Stimulated activated CD8-positive, alpha-beta memory T cell treated with anti-CD3 and anti-CD28 coated beads, Interleukin-4, amount 100 ng/mL, for 24 hours (primary cell): ENCODE results near the gene BBS7.

Source experiments
- DNase-seq: peaks from one replicate; pipeline ENCODE4 v3.0.0-alpha.2; 2020; ENCODE audit warnings: low read depth

The BBS7 gene

GRCh38 chr4:121827853-121828252, 42.4 kb downstream of the BBS7 start:
- DNase-seq: no peak

GRCh38 chr4:121824950-121825349, 45.3 kb downstream of the BBS7 start:
- DNase-seq: no peak

- DNase-seq: no peak
Measured at GRCh38 chr4:121824171-121824527, 46.1 kb downstream of the BBS7 start.

- DNase-seq: peak; percentile 95
Measured at GRCh38 chr4:121823505-121824170, 46.6 kb downstream of the BBS7 start, which contains the start of gene CCNA2. CCNA2 (minus strand) TSS chr4:121823883; CDS start chr4:121823628, 255 bp downstream.

- DNase-seq: no peak
Measured at GRCh38 chr4:121822796-121823504, 47.3 kb downstream of the BBS7 start.

GRCh38 chr4:121822047-121822446, 48.2 kb downstream of the BBS7 start:
- no peak for DNase-seq

GRCh38 chr4:121819216-121819965, 50.9 kb downstream of the BBS7 start:
- no peak for DNase-seq

- DNase-seq: no peak
Measured at GRCh38 chr4:121818215-121818614, 52.1 kb downstream of the BBS7 start.

- no peak for DNase-seq
Measured at GRCh38 chr4:121817701-121818100, 52.6 kb downstream of the BBS7 start.

- no peak for DNase-seq
Measured at GRCh38 chr4:121817006-121817405, 53.3 kb downstream of the BBS7 start.

GRCh38 chr4:121814756-121815155, 55.5 kb downstream of the BBS7 start:
- DNase-seq: no peak

- DNase-seq: no peak
Measured at GRCh38 chr4:121811122-121811521, 59.2 kb downstream of the BBS7 start.

- DNase-seq: no peak
Measured at GRCh38 chr4:121806411-121806810, 63.9 kb downstream of the BBS7 start.

- DNase-seq: no peak
Measured at GRCh38 chr4:121801715-121802075, 68.6 kb downstream of the BBS7 start.

GRCh38 chr4:121800961-121801714, 69.1 kb downstream of the BBS7 start, which contains the start of gene EXOSC9:
EXOSC9 (plus strand) TSS chr4:121801323; CDS start chr4:121801425, 102 bp downstream.
- DNase-seq: peak; percentile 89

GRCh38 chr4:121800638-121800960, 69.7 kb downstream of the BBS7 start:
- no peak for DNase-seq

- DNase-seq: no peak
Measured at GRCh38 chr4:121799867-121800501, 70.3 kb downstream of the BBS7 start.

GRCh38 chr4:121799208-121799823, 71.0 kb downstream of the BBS7 start:
- no peak for DNase-seq

GRCh38 chr4:121796283-121796682, 74.0 kb downstream of the BBS7 start:
- no peak for DNase-seq

- no peak for DNase-seq
Measured at GRCh38 chr4:121794505-121795188, 75.6 kb downstream of the BBS7 start.

GRCh38 chr4:121792966-121793365, 77.3 kb downstream of the BBS7 start:
- no peak for DNase-seq
